ENCODE measurements around the gene MCM9. TPM values are rescaled to one million over a fixed set of nuclear protein-coding genes. Genes with fewer than 3 reads are reported as not detected.

MCM9 gene
- total and polyA plus RNA-seq, 12 donors, result 3.1 to 20.5 (median 14.5) TPM

- Histone ChIP-seq H3K27ac (no peak overlapping the region), H3K9me3 (replicated peaks in 1 of 3) (no peaks in the 10 kb centered on the region), H3K4me1 (replicated peaks in 1 of 2) (peaks cover 0 to 3% of the 10 kb centered on the region in 2 donors), H3K36me3 (replicated peaks in 1 of 2) (no peaks in the 10 kb centered on the region), H3K4me3 (no peak overlapping the region), H3K27me3 (no peaks in the 10 kb centered on the region)
- intact Hi-C loops (cut with DNase I), result no loop called here
- no peak for DNase-seq
- 82 to 93% (median 86%) methylated on average over 2 of the region's 2 CpGs for WGBS, 4 donors
- TF ChIP-seq CTCF (IDR thresholded peaks at IDR 0.05) (no peak), POLR2A (IDR thresholded peaks at IDR 0.05) (no peak)
Observed at GRCh38 chr6:118781897-118782296, 153.1 kb downstream of the MCM9 start.

- Histone ChIP-seq H3K4me3 (no peak overlapping the region), H3K27ac (no peak overlapping the region), H3K9me3 (replicated peaks in 1 of 3) (no peaks in the 10 kb centered on the region), H3K27me3 (no peaks in the 10 kb centered on the region), H3K36me3 (replicated peaks in 1 of 2) (no peaks in the 10 kb centered on the region), H3K4me1 (replicated peaks in 1 of 2) (peaks cover 4 to 10% of the 10 kb centered on the region in 2 donors)
- TF ChIP-seq POLR2A (IDR thresholded peaks at IDR 0.05) (no peak), CTCF (IDR thresholded peaks at IDR 0.05) (no peak)
- no peak for DNase-seq
- WGBS, 4 donors, result 60 to 69% (median 63%) methylated on average over 5 of the region's 5 CpGs
- intact Hi-C loops (cut with DNase I), result no loop called here
Observed at GRCh38 chr6:118780668-118781067, 154.3 kb downstream of the MCM9 start.

GRCh38 chr6:118776607-118777549 lies 158.1 kb downstream of the MCM9 start:
- Histone ChIP-seq H3K4me1 (replicated peaks in 1 of 2) (peaks cover 4 to 6% of the 10 kb centered on the region in 2 donors), H3K36me3 (replicated peaks in 1 of 2) (no peaks in the 10 kb centered on the region), H3K9me3 (replicated peaks in 1 of 3) (no peaks in the 10 kb centered on the region), H3K27ac (no peak overlapping the region), H3K27me3 (no peaks in the 10 kb centered on the region), H3K4me3 (no peak overlapping the region)
- TF ChIP-seq POLR2A (IDR thresholded peaks at IDR 0.05) (no peak), CTCF (IDR thresholded peaks at IDR 0.05) (peak; percentile 73 to 89 (median 86))
- intact Hi-C loops (cut with DNase I), result loop anchor here (10.0 kb wide), 3 partner anchors 62 to 492 kb away; no protein-coding TSS in a partner anchor
- 53 to 59% (median 57%) methylated on average over 5 of the region's 5 CpGs for WGBS, 4 donors
- DNase-seq, result peak; percentile 76 to 95 (median 84)

GRCh38 chr6:118775381-118775780 lies 159.6 kb downstream of the MCM9 start:
- DNase-seq, result no peak
- Histone ChIP-seq H3K4me3 (no peak overlapping the region), H3K27me3 (no peaks in the 10 kb centered on the region), H3K4me1 (replicated peaks in 1 of 2) (peaks cover 4 to 7% of the 10 kb centered on the region in 2 donors), H3K36me3 (replicated peaks in 1 of 2) (no peaks in the 10 kb centered on the region), H3K9me3 (replicated peaks in 1 of 3) (no peaks in the 10 kb centered on the region), H3K27ac (no peak overlapping the region)
- TF ChIP-seq CTCF (IDR thresholded peaks at IDR 0.05) (no peak), POLR2A (IDR thresholded peaks at IDR 0.05) (no peak)
- WGBS, 4 donors, result 94 to 98% (median 97%) methylated on average over 2 of the region's 2 CpGs
- intact Hi-C loops (cut with DNase I), result loop anchor here (10.0 kb wide), 3 partner anchors 61 to 491 kb away; no protein-coding TSS in a partner anchor

Data from adrenal gland (tissue), 12 donors.